Activated CD4-positive, alpha-beta T cell treated with anti-CD3 and anti-CD28 coated beads, Interleukin-2, Interleukin-4, amounts not matched to agents 100 ng/mL and 50 ng/mL, durations not matched to agents 16 hours and 8 hours (primary cell): ENCODE results near the gene ATAD2B.
"Not testable (repeated sequence)": the region's sequence is repeated elsewhere in the genome, so short reads cannot be mapped to it uniquely, and the experiment has no call there.

Source experiments
- DNase-seq: peaks from one replicate; pipeline ENCODE4 v3.0.0-alpha.2; 2020; ENCODE audit warnings: low spot score

Gene ATAD2B

GRCh38 chr2:23926750-23927571 lies at the start of gene ATAD2B:
TSS of gene ATAD2B (minus strand) at chr2:23927123. CDS start at chr2:23926770, 353 bp downstream.
- peak; percentile 94 for DNase-seq

GRCh38 chr2:23967846-23968245 lies 40.9 kb upstream of the ATAD2B start:
- no peak for DNase-seq

GRCh38 chr2:23954325-23955014 lies 27.5 kb upstream of the ATAD2B start:
- no peak for DNase-seq

- no peak for DNase-seq
These were observed 26.7 kb upstream of the ATAD2B start for GRCh38 chr2:23953625-23954024.

GRCh38 chr2:23952558-23952957 lies 25.6 kb upstream of the ATAD2B start:
- DNase-seq, result not testable (repeated sequence)

- no peak for DNase-seq
These were observed 20.4 kb upstream of the ATAD2B start for GRCh38 chr2:23947350-23947749.

GRCh38 chr2:23944976-23945375 lies 18.1 kb upstream of the ATAD2B start:
- no peak for DNase-seq

GRCh38 chr2:23944527-23944926 lies 17.6 kb upstream of the ATAD2B start:
- DNase-seq, result no peak

GRCh38 chr2:23943666-23944065 lies 16.7 kb upstream of the ATAD2B start:
- no peak for DNase-seq

GRCh38 chr2:23941644-23942043 lies 14.7 kb upstream of the ATAD2B start:
- DNase-seq, result no peak

- peak; percentile 56 for DNase-seq
These were observed 14.0 kb upstream of the ATAD2B start for GRCh38 chr2:23940718-23941620.

GRCh38 chr2:23939987-23940717 lies 13.2 kb upstream of the ATAD2B start, which contains the start of gene UBXN2A:
TSS of gene UBXN2A (plus strand) at chr2:23940463. CDS start at chr2:23958315, 17,852 bp downstream.
- DNase-seq, result peak; percentile 69

GRCh38 chr2:23934259-23934658 lies 7.3 kb upstream of the ATAD2B start:
- DNase-seq, result no peak

- no peak for DNase-seq
These were observed 603 bp downstream of the ATAD2B start for GRCh38 chr2:23926290-23926749.

GRCh38 chr2:23925702-23926289 lies 1.1 kb downstream of the ATAD2B start:
- peak; percentile 84 for DNase-seq

GRCh38 chr2:23924589-23925359 lies 2.1 kb downstream of the ATAD2B start:
- no peak for DNase-seq

GRCh38 chr2:23918837-23919489 lies 8.0 kb downstream of the ATAD2B start:
- DNase-seq, result no peak

GRCh38 chr2:23916727-23917405 lies 10.1 kb downstream of the ATAD2B start:
- DNase-seq, result no peak

- no peak for DNase-seq
These were observed 11.6 kb downstream of the ATAD2B start for GRCh38 chr2:23915327-23915726.
